MM.1S (cell line): ENCODE data around the gene CEMP1.

Experiments
- DNase-seq: peaks from one replicate; pipeline ENCODE4 v3.0.0-alpha.2; 2015
- H2AFZ ChIP-seq: fragments of 300-600 bp; sonication (generic); 2 replicates; pipeline ENCODE4 v1.6.0; 2016; ENCODE audit warnings: antibody characterized with exemption, low read length
- H3F3A ChIP-seq: fragments of 300-600 bp; sonication (generic); 2 replicates; pipeline ENCODE4 v1.6.1; 2016; ENCODE audit warnings: mild to moderate bottlenecking, antibody characterized with exemption, low read length, moderate library complexity, mixed read lengths; ENCODE audit not compliant: insufficient read depth
- H3K27ac ChIP-seq: fragments of 300-600 bp; sonication (generic); 2 replicates; pipeline ENCODE4 v1.5.1; 2016; ENCODE audit warnings: mild to moderate bottlenecking, low read length
- H3K27me3 ChIP-seq: fragments of 300-600 bp; sonication (generic); replicated peaks from 2 replicates; pipeline ENCODE4 v1.6.0; 2016; ENCODE audit warnings: low read length; ENCODE audit not compliant: insufficient read depth
- H3K36me3 ChIP-seq: fragments of 300-600 bp; sonication (generic); replicated peaks from 2 replicates; pipeline ENCODE4 v1.6.1; 2016; ENCODE audit warnings: mild to moderate bottlenecking, low read length, mixed read lengths; ENCODE audit not compliant: insufficient read depth
- H3K4me1 ChIP-seq: fragments of 300-600 bp; sonication (generic); 2 replicates; pipeline ENCODE4 v1.6.1; 2016; ENCODE audit warnings: low read length, mixed read lengths
- H3K4me2 ChIP-seq: fragments of 300-600 bp; sonication (generic); 2 replicates; pipeline ENCODE4 v1.6.0; 2016; ENCODE audit warnings: low read depth, low read length
- H3K4me3 ChIP-seq: fragments of 300-600 bp; sonication (generic); 2 replicates; pipeline ENCODE4 v1.5.1; 2016; ENCODE audit warnings: low read length, mixed read lengths
- H3K79me2 ChIP-seq: fragments of 300-600 bp; sonication (generic); 2 replicates; pipeline ENCODE4 v1.6.1; 2016; ENCODE audit warnings: mixed run types, low read length, mixed read lengths
- H3K9ac ChIP-seq: fragments of 300-600 bp; sonication (generic); 2 replicates; pipeline ENCODE4 v1.6.1; 2016; ENCODE audit warnings: low read length, mixed read lengths
- H3K9me2 ChIP-seq: fragments of 300-600 bp; sonication (generic); replicated peaks from 2 replicates; pipeline ENCODE4 v1.6.1; 2016; ENCODE audit warnings: mild to moderate bottlenecking, low read length, mixed read lengths; ENCODE audit not compliant: insufficient read depth
- H3K9me3 ChIP-seq: fragments of 300-600 bp; sonication (generic); replicated peaks from 2 replicates; pipeline ENCODE4 v1.6.1; 2016; ENCODE audit warnings: mild to moderate bottlenecking, low read length, mixed read lengths; ENCODE audit not compliant: insufficient read depth
- H4K20me1 ChIP-seq: fragments of 300-600 bp; sonication (generic); 2 replicates; pipeline ENCODE4 v1.6.1; 2016; ENCODE audit warnings: mild to moderate bottlenecking, low read length, moderate library complexity, mixed read lengths; ENCODE audit not compliant: insufficient read depth
- EZH2 ChIP-seq: fragments of 300-600 bp; sonication (generic); optimal IDR thresholded peaks from 2 replicates; pipeline ENCODE3; 2017; ENCODE audit warnings: low read depth, mild to moderate bottlenecking, antibody characterized with exemption, low read length, mixed read lengths
- EZH2phosphoT487 ChIP-seq: fragments of 300-600 bp; sonication (generic); IDR thresholded peaks from 2 replicates; pipeline ENCODE4 v1.6.1; 2018; ENCODE audit warnings: antibody characterized with exemption, low read length
- TF ChIP-seq, protein P1 (sequence below): fragments of 300-600 bp; sonication (generic); IDR thresholded peaks from 2 replicates; pipeline ENCODE4 v1.5.1; 2016; ENCODE audit warnings: antibody characterized with exemption, low read length, mixed read lengths

Gene CEMP1

DNA sequence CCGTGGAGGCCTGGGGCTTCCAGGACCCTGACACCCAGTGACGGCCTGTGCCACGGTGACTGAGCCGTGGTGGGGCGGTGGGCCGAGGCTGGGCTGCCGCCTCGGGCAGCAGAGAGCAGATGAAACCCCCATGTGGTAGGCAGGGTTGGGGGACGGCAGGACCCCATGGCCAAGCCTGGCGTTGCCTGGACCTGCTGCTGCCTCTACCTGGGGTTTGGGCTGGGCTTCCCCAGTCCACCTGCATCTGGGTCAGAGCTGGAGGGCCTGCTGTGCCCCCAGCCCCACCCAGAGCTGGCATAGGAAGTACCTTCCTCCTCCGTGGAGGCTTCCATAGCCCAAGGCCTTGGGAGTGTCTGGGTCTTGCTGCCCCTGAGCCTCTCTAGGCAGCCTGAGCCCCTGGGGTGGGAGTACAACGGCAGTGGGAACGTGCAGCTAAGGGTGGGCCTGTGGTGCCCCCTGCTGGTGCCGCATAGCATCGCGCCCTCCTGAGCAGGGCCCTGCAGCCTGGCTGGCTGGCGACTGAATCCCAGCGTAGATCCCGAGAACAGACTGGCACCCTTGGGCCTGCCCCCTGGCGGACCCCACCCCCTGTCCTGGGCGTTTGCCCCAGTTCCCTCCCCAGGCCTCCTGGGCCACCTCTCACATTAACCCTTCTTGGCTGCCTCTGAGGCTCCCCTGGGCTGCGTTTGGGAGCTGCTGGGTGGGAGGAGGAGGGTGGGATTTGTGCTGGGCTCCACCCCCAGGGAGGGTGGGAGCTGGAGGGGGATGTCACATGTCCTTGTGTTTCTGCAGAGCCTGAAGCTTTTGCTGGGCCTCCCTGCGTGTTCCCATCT is 30.1 kb downstream of the CEMP1 start:
- Histone ChIP-seq H3K36me3 (no peaks in the 10 kb centered on the region), H3K27me3 (no peaks in the 10 kb centered on the region), H3F3A (no peaks in the 10 kb centered on the region), H3K27ac (no peak overlapping the region), H3K4me1 (0 out of 2 replicates have a peak, but pooled peaks cover 2% of the 10 kb centered on the region), H3K9ac (no peak overlapping the region), H3K4me3 (no peak overlapping the region), H2AFZ (no peak overlapping the region), H4K20me1 (no peaks in the 10 kb centered on the region), H3K9me2 (no peaks in the 10 kb centered on the region), H3K79me2 (no peaks in the 10 kb centered on the region), H3K4me2 (no peak overlapping the region), H3K9me3 (no peaks in the 10 kb centered on the region)
- TF ChIP-seq, protein P1, sequence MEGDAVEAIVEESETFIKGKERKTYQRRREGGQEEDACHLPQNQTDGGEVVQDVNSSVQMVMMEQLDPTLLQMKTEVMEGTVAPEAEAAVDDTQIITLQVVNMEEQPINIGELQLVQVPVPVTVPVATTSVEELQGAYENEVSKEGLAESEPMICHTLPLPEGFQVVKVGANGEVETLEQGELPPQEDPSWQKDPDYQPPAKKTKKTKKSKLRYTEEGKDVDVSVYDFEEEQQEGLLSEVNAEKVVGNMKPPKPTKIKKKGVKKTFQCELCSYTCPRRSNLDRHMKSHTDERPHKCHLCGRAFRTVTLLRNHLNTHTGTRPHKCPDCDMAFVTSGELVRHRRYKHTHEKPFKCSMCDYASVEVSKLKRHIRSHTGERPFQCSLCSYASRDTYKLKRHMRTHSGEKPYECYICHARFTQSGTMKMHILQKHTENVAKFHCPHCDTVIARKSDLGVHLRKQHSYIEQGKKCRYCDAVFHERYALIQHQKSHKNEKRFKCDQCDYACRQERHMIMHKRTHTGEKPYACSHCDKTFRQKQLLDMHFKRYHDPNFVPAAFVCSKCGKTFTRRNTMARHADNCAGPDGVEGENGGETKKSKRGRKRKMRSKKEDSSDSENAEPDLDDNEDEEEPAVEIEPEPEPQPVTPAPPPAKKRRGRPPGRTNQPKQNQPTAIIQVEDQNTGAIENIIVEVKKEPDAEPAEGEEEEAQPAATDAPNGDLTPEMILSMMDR: peak; percentile 96
- no peak for TF ChIP-seq EZH2
- no peak for TF ChIP-seq EZH2phosphoT487
- peak; percentile 58 for DNase-seq

DNA sequence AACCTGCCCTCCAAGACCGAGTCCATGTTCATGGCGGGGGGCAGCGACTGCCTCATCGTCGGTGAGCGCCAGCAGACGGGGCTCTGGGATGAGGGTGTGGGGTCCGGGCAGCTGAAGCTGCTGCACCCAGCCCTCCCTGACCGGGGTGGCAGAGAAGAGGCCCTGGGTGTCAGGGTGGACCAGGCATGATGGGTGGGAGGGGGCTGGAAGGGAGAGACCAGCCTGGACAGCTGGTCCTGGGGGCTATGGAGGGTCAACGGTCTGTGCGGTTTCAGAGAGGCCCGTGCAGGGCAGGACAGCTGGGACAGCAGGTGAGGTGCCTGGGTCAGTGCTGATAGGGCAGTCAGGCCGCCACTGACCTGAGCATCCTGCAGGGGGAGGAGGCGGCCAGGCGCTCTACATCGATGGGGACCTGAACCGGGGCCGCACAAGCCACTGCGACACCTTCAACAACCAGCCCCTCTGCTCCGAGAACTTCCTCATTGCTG is 30.7 kb downstream of the CEMP1 start:
- DNase-seq: no peak
- no peak overlapping the region for H3K4me2 ChIP-seq
- H3F3A ChIP-seq: no peaks in the 10 kb centered on the region
- no peaks in the 10 kb centered on the region for H3K9me2 ChIP-seq
- no peaks in the 10 kb centered on the region for H3K79me2 ChIP-seq
- H3K4me1 ChIP-seq: 0 out of 2 replicates have a peak, but pooled peaks cover 2% of the 10 kb centered on the region
- TF ChIP-seq, protein P1: no peak
- no peak overlapping the region for H2AFZ ChIP-seq
- H3K27me3 ChIP-seq: no peaks in the 10 kb centered on the region
- no peak overlapping the region for H3K27ac ChIP-seq
- no peaks in the 10 kb centered on the region for H3K9me3 ChIP-seq
- no peak overlapping the region for H3K9ac ChIP-seq
- no peaks in the 10 kb centered on the region for H4K20me1 ChIP-seq
- no peaks in the 10 kb centered on the region for H3K36me3 ChIP-seq
- no peak overlapping the region for H3K4me3 ChIP-seq

DNA sequence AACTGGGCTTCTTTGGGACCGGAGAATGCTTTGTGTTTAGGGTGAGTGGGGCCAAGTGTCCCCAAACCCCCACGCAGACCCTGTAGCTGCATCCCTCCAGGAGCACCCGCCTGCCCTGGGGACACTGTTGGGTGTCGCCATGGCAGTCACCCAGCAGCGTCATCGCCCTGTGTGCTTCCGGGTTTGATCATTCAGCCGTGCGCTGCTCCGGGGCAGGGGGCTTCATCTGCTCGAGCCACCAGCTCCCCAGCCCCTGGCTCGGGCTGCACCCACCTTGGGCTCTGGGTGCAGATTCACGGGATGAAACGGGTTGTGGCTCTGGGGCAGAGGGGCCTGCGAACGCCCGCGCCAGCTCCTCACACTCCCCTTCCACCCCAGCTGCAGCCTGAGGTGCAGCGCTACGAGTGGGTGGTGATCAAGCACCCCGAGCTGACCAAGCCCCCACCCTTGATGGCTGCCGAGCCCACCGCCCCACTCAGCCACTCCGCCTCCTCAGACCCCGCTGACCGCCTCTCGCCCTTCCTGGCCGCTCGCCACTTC is 31.2 kb downstream of the CEMP1 start:
- no peak for DNase-seq
- H3K4me1 ChIP-seq: 0 out of 2 replicates have a peak, but pooled peaks cover 2% of the 10 kb centered on the region
- H3F3A ChIP-seq: no peaks in the 10 kb centered on the region
- no peaks in the 10 kb centered on the region for H3K9me3 ChIP-seq
- no peak overlapping the region for H3K4me3 ChIP-seq
- no peaks in the 10 kb centered on the region for H3K27me3 ChIP-seq
- H3K9me2 ChIP-seq: no peaks in the 10 kb centered on the region
- H3K4me2 ChIP-seq: no peak overlapping the region
- no peaks in the 10 kb centered on the region for H3K36me3 ChIP-seq
- H4K20me1 ChIP-seq: no peaks in the 10 kb centered on the region
- no peak overlapping the region for H3K9ac ChIP-seq
- H3K79me2 ChIP-seq: no peaks in the 10 kb centered on the region
- no peak overlapping the region for H2AFZ ChIP-seq
- no peak overlapping the region for H3K27ac ChIP-seq
- TF ChIP-seq EZH2 (no peak), EZH2phosphoT487 (no peak)
- TF ChIP-seq, protein P1: no peak
